NB4 (cell line): ENCODE data around the gene SNRNP70.
"Not testable (repeated sequence)": the region's sequence is repeated elsewhere in the genome, so short reads cannot be mapped to it uniquely, and the experiment has no call there.

Experiments
- DNase-seq: peaks from one replicate; pipeline ENCODE4 v3.0.0; 2010; ENCODE audit warnings: low read depth
- H3K4me3 ChIP-seq: one replicate; pipeline ENCODE4 v1.5.1; 2011; ENCODE audit warnings: mild to moderate bottlenecking, low read depth, low read length, moderate library complexity
- MAX ChIP-seq: IDR thresholded peaks from 2 replicates; pipeline ENCODE4 v1.6.1; 2011; ENCODE audit warnings: low read depth, low read length
- MYC ChIP-seq: IDR thresholded peaks from 2 replicates; pipeline ENCODE4 v1.6.1; 2011; ENCODE audit warnings: low read depth, low read length
- POLR2A ChIP-seq: IDR thresholded peaks from 2 replicates; pipeline ENCODE4 v1.6.1; 2011; ENCODE audit warnings: mild to moderate bottlenecking; ENCODE audit not compliant: insufficient read length; ENCODE audit errors: extremely low read depth
- TF ChIP-seq, protein P1 (sequence below): IDR thresholded peaks from one replicate; pipeline ENCODE4 v1.5.1; 2012; ENCODE audit warnings: low read depth, low read length

SNRNP70 gene

DNA sequence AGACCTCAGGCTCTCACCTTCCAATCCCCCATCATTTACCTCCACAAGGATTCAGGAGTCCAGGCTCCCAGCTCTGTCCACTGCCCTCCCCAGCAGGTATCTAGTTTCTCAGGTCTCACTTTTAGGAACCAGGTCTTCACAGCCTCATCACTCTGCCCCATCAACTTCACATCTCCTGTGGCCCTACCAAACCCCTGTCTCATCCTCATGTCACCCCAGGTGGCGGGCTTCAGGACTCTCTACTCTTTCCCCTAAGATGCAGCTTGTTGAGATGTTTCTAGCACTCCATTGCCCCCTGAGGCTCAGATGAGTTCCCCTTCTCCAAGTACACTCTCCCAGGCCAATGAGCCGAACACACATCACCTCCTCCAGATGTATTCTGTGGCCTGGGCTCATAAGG, 35.6 kb downstream of the SNRNP70 start:
- TF ChIP-seq POLR2A = no peak
- TF ChIP-seq MAX = no peak
- peak; percentile 11 for DNase-seq
- H3K4me3 ChIP-seq = no peak overlapping the region

- DNase-seq, H3K4me3 ChIP-seq: not testable (repeated sequence)
These were observed 36.6 kb downstream of the SNRNP70 start for GRCh38 chr19:49121841-49122240.

- H3K4me3 ChIP-seq, DNase-seq: not testable (repeated sequence)
These were observed 38.0 kb downstream of the SNRNP70 start for GRCh38 chr19:49123285-49123684.

- no peak overlapping the region for H3K4me3 ChIP-seq
- no peak for DNase-seq
- TF ChIP-seq, protein P1, sequence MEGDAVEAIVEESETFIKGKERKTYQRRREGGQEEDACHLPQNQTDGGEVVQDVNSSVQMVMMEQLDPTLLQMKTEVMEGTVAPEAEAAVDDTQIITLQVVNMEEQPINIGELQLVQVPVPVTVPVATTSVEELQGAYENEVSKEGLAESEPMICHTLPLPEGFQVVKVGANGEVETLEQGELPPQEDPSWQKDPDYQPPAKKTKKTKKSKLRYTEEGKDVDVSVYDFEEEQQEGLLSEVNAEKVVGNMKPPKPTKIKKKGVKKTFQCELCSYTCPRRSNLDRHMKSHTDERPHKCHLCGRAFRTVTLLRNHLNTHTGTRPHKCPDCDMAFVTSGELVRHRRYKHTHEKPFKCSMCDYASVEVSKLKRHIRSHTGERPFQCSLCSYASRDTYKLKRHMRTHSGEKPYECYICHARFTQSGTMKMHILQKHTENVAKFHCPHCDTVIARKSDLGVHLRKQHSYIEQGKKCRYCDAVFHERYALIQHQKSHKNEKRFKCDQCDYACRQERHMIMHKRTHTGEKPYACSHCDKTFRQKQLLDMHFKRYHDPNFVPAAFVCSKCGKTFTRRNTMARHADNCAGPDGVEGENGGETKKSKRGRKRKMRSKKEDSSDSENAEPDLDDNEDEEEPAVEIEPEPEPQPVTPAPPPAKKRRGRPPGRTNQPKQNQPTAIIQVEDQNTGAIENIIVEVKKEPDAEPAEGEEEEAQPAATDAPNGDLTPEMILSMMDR = no peak
- TF ChIP-seq POLR2A (no peak), MYC (no peak), MAX (no peak)
These were observed 39.9 kb downstream of the SNRNP70 start for GRCh38 chr19:49125025-49125731.

GRCh38 chr19:49126575-49126974, 41.3 kb downstream of the SNRNP70 start:
- no peak overlapping the region for H3K4me3 ChIP-seq
- TF ChIP-seq, protein P1 = no peak
- TF ChIP-seq POLR2A (no peak), MYC (no peak), MAX (no peak)
- no peak for DNase-seq

GRCh38 chr19:49127225-49127624, 42.0 kb downstream of the SNRNP70 start:
- DNase-seq, H3K4me3 ChIP-seq: not testable (repeated sequence)

GRCh38 chr19:49127674-49128544, 42.7 kb downstream of the SNRNP70 start:
- TF ChIP-seq MAX = peak; percentile 92
- peak; percentile 48 for TF ChIP-seq POLR2A
- TF ChIP-seq MYC = peak; percentile 75
- TF ChIP-seq, protein P1 = no peak
- DNase-seq = peak; percentile 93
- H3K4me3 ChIP-seq = peak overlapping the region; percentile 61
